HG02938 (cell line): ENCODE data around the gene RPS6KC1.
"Not testable (repeated sequence)": the region's sequence is repeated elsewhere in the genome, so short reads cannot be mapped to it uniquely, and the experiment has no call there.

Source experiments
- ATAC-seq: cut with Tn5 transposase; IDR thresholded peaks from one replicate; pipeline ENCODE4 v1.9.1; 2021; ENCODE audit warnings: mild to moderate bottlenecking, moderate library complexity; ENCODE audit not compliant: unreplicated experiment

Gene RPS6KC1

DNA sequence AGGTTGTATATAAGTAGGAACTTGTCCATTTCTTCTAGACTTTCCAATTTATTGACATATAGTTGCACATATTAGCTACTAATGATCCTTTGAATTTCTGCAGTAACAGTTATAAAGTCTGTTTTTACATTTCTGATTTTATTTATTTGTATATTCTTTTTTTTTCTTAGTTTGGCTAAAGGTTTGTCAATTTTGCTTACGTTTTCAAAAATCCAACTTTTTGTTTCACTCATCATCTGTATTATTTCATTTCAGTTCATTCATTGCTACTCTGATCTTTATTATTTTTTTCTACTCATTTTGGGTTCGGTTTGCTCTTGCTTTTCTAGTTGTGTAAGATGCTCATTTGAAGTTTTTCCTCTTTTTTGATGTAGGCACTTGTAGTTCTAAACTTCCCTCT is 97.9 kb downstream of the RPS6KC1 start:
- no peak for ATAC-seq

DNA sequence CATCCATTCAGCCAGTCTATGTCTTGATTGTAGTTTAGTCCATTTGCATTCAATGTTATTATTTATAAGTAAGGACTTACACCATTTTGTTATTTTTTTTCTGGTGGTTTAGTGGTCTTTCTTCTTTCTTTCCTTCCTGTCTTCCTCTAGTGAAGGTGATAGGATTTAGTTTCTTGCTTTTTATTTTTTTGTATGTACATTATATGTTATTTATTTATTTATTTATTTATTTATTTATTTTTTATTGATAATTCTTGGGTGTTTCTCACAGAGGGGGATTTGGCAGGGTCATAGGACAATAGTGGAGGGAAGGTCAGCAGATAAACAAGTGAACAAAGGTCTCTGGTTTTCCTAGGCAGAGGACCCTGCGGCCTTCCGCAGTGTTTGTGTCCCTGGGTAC is 99.0 kb downstream of the RPS6KC1 start:
- ATAC-seq, result not testable (repeated sequence)

DNA sequence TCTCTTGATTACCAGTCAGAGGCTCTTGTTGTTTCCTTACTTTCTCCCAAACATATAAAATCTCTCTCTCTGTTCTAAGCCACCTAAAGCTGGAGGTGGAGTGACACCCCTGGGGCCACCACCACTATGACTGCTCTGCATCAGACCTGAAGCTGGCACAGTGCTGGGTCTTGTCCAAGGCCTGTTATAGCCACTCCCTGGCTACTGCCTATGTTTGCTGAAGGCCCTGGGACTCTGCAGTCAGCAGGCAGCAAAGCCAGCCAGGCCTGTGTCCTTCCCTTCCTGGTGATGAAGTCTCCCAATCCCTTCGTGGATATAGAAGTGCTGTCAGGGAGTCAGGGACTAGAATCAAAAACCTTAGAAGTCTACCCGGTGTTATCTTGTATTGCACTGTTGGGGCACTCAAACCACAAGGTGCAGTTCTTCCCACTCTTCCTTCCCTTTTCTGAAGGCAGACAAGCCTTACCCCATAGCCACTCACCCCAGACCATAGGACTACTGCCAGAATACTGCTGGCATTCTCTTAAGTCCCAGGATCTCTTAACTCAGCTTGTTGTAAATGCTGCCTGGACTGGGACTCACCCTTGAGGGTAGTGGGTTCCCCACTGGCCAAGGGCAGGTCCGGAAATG is 103.1 kb downstream of the RPS6KC1 start:
- ATAC-seq, result no peak

DNA sequence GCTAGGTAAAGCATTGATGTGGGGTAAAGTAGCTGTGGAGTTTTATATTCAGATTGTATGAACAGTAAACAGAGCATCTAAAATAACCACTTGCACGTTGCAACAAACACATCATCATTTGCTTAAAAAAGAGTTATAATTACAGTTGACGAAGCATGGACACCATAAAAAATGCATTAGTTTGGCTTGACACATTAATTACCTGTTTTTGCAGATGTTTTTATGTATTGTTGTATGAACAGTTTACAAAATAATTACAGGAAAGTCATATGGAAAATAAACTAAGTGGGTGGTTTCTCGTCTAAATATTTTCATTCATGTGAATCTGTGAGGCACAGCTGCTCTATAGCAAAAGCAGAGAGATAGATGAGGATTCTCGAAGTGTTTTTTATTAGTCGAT is 108.3 kb downstream of the RPS6KC1 start:
- ATAC-seq, result no peak

- ATAC-seq, result not testable (repeated sequence)
Measured at GRCh38 chr1:213160442-213160841, 109.4 kb downstream of the RPS6KC1 start.

DNA sequence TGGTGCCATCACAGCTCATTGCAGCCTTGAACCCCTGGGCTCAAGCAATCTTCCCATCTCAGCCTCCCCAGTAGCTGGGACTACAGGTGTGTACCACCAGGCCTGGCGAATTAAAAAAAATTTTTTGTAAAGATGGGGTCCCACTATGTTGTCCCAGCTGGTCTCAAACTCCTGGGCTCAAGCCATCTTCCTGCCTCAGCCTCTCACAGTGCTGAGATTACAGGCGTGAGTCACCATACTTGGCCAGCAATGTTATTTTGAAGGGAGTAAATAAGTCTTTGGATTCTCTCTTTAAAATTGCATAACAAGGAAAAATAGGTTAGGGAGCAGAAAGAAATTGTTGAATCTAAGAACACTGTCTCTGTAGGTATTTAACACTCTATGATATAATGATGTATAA is 111.3 kb downstream of the RPS6KC1 start:
- ATAC-seq, result no peak

DNA sequence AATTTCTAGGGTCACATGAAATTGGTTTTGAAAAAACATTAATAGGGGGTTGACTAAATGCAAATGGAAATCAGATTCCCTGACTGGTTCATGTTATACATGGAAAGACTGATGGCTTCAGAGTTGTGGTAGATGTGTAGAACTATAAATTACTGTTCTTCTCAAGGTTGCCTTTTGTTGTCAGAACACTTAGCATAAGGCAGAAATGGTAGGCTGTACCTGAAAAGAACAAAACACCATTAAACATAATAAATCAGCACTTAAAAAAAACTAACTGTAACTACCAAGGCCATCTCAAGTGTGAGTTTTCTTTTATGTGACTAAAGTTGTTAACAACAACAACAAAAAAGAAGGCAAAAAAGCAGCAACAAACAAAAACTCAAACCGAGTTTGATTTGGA is 111.8 kb downstream of the RPS6KC1 start:
- ATAC-seq, result no peak

GRCh38 chr1:213163278-213163711 is 112.3 kb downstream of the RPS6KC1 start:
- no peak for ATAC-seq

- ATAC-seq, result no peak
Measured at GRCh38 chr1:213164561-213164960, 113.5 kb downstream of the RPS6KC1 start.

GRCh38 chr1:213166852-213167251 is 115.8 kb downstream of the RPS6KC1 start:
- no peak for ATAC-seq

DNA sequence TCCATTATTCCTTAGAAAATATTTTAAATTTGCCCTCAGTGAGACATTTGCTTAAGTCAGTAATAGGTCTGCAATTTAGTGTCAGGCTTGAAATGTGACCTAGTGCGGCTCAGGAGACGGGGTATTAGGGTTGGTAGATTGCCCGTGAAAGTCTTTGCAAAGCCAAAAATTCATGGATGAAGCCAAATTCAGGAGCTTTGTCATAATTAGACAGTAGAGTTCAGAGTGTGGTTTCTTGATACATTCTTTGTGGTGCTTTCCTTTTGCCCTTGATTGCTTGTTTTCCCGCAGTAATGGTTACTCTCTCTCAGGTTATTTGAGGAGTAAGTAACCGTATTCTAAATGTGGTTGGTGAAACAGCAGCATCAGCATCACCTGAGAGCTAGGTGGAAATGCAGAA is 120.7 kb downstream of the RPS6KC1 start:
- ATAC-seq, result no peak

- no peak for ATAC-seq
Measured at GRCh38 chr1:213176341-213176740, 125.3 kb downstream of the RPS6KC1 start.

DNA sequence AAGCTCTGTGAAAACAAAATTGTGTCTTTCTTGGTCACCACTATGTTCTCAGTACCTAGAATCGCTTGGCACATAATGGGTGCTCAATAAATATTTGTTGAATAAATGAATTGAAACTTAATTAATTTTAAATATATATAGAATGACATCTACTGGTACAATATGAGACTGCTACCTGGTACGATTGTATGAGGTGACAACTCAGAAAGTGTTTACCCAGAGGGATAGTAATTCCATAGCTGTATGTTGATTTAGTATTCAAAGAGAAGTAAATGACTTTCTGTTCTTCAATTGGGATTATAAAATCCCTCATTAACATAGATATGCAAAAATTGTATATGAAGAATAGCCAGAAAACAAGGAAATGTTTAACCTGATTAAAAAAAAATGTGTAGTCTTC is 128.7 kb downstream of the RPS6KC1 start:
- ATAC-seq, result no peak

DNA sequence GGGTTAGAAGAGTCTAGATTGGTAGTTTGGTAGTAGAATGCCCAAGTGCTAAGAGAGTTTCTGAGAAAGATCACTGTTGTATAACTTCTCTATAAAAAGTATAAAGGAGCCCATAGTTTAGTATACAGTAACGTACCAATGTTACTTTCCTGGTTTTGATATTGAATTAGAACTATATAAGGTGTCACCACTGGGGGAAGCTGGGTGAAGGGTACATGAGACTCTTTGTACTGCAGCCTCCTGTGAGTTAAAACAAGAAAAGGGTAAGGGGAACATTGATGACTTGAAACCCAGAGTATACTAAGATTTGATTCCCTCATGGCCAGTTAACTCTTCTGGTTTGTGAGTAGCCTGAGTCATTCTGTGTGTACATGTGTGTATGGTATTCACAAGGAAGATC is 129.8 kb downstream of the RPS6KC1 start:
- no peak for ATAC-seq

DNA sequence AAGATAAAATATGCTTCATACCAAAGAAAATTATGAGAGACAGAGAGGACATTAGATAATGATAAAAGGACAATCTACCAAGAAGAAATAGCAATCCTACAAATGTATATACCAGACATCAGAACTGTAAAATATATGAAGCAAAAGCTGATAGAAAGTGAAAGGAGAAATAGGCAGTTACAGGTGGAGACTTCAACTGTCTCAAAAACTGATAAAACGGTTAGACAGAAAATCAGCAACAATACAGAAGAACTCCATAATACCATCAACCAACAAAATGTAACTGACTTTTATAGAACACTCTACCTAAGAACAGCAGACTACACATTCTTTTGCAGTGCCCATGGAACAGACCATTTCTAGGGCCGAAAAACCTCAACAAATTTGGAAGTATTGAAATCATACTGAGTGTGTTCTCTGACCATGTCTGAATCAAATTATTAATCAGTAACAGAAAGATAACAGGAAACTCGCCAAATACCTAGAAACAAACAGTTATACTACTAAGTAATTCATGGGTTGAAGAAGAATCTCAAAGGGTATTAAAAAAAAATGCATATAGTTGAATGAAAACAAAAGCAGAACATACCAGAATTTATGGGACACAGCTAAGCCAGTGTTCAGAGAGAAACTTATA is 132.1 kb downstream of the RPS6KC1 start:
- ATAC-seq, result no peak

- no peak for ATAC-seq
Measured at GRCh38 chr1:213186168-213186567, 135.1 kb downstream of the RPS6KC1 start.

GRCh38 chr1:213192026-213192425 is 141.0 kb downstream of the RPS6KC1 start:
- ATAC-seq, result no peak

- no peak for ATAC-seq
Measured at GRCh38 chr1:213194383-213194782, 143.3 kb downstream of the RPS6KC1 start.

- no peak for ATAC-seq
Measured at GRCh38 chr1:213194855-213195254, 143.8 kb downstream of the RPS6KC1 start.

- not testable (repeated sequence) for ATAC-seq
Measured at GRCh38 chr1:213196328-213197054, 145.4 kb downstream of the RPS6KC1 start.

DNA sequence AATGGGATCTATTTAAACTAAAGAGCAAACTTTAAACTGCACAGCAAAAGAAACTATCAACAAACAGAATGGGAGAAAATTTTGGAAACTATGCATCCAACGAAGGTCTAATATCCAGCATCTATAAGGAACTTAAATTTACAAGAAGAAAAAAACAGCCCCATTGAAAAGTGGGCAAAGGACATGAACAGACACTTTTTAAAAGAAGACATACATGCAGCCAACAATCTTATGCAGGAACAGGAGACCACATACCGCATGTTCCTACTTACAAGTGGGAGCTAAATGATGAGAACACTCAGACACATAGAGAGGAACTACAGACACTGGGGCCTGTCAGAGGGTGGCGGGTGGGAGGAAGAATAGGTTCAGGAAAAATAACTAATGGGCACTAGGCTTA is 149.6 kb downstream of the RPS6KC1 start:
- no peak for ATAC-seq
